Breast epithelium (tissue), 4 donors: ENCODE results near the gene PLEKHA8. TPM values are rescaled to one million over a fixed set of nuclear protein-coding genes. Genes with fewer than 3 reads are reported as not detected.

Source experiments
- DNase-seq, 2 donors: peaks; one replicate each; pipeline ENCODE4 v3.0.0-alpha.2; 2019; ENCODE audit warnings: low spot score in 2 of 2
- H3K27ac ChIP-seq, 2 donors: fragments of 200-600 bp; sonication (generic) in 1 of 2; one replicate each; pipeline ENCODE4 v1.5.1; 2016 to 2019; ENCODE audit warnings: mild to moderate bottlenecking in 1 of 2
- H3K27me3 ChIP-seq, 2 donors: fragments of 200-600 bp; sonication (generic) in 1 of 2; one replicate each; pipeline versions ENCODE4 v1.5.1 to v1.6.0; 2017 to 2019; ENCODE audit warnings: control low read depth in 1 of 2, mild to moderate bottlenecking in 1 of 2
- H3K36me3 ChIP-seq: fragments of 200-600 bp; one replicate; pipeline ENCODE4 v1.5.1; 2019
- H3K4me1 ChIP-seq, 2 donors: fragments of 200-600 bp; sonication (generic); one replicate each; pipeline ENCODE4 v1.5.1; 2016 to 2019; ENCODE audit warnings: control low read depth in 1 of 2
- H3K4me3 ChIP-seq, 3 donors: fragments of 200-600 bp; sonication (generic); 1 replicate in 2 of 3; 2 replicates in 1 of 3; pipeline ENCODE4 v1.5.1; 2016 to 2019; ENCODE audit warnings: mild to moderate bottlenecking in 3 of 3, moderate library complexity in 2 of 3
- H3K9me3 ChIP-seq, 2 donors: fragments of 200-600 bp; sonication (generic) in 1 of 2; one replicate each; pipeline ENCODE4 v1.5.1; 2016 to 2019; ENCODE audit warnings: control low read depth in 1 of 2
- CTCF ChIP-seq, 3 donors: fragments of 450-650 bp; IDR thresholded peaks; one replicate each; pipeline ENCODE4 v1.5.1; 2016 to 2017; ENCODE audit warnings: antibody characterized with exemption in 3 of 3, mild to moderate bottlenecking in 3 of 3, moderate library complexity in 3 of 3
- POLR2A ChIP-seq: fragments of 450-650 bp; IDR thresholded peaks from one replicate; pipeline ENCODE4 v1.6.1; 2016; ENCODE audit warnings: antibody characterized with exemption, mild to moderate bottlenecking, moderate library complexity
- POLR2AphosphoS5 ChIP-seq, 3 donors: sonication (generic); formaldehyde crosslinking; IDR thresholded peaks; one replicate each; pipeline ENCODE4 v1.6.1; 2017; ENCODE audit warnings: antibody characterized with exemption in 3 of 3
- intact Hi-C: fragments of 100-400 bp; cut with DNase I; formaldehyde crosslinking; loops from one replicate; pipeline ENCODE4 v1.15.1; 2023; ENCODE audit warnings: low total_unique reads
- total RNA-seq, 3 donors: library from RNA; depleted of rRNA; stranded (reverse); fragments of >200 nt; gene quantifications; one replicate each; pipeline ENCODE4 v1.1.0, GENCODE V29; 2016

PLEKHA8 gene
- total RNA-seq, 3 donors from 2014 or later: 7.5 to 15.1 (median 14.0) TPM

GRCh38 chr7:30136117-30136731 lies 108.0 kb downstream of the PLEKHA8 start:
- Histone ChIP-seq H3K9me3 (no peaks in the 10 kb centered on the region), H3K4me1 (no peaks in the 10 kb centered on the region), H3K27ac (peak overlapping the region; percentile 92 to 94), H3K4me3 (peak overlapping the region; percentile 85 to 99 (median 91)), H3K36me3 (no peaks in the 10 kb centered on the region), H3K27me3 (no peaks in the 10 kb centered on the region)
- TF ChIP-seq POLR2A (no peak), POLR2AphosphoS5 (IDR thresholded peaks at IDR 0.05) (no peak), CTCF (IDR thresholded peaks at IDR 0.05) (no peak)
- intact Hi-C loops: no loop called here
- DNase-seq: no peak

GRCh38 chr7:30136743-30137485 lies 108.7 kb downstream of the PLEKHA8 start:
- no peaks in the 10 kb centered on the region for H3K36me3 ChIP-seq
- no peaks in the 10 kb centered on the region for H3K4me1 ChIP-seq
- peak overlapping the region; percentile 92 to 94 for H3K27ac ChIP-seq
- no peaks in the 10 kb centered on the region for H3K27me3 ChIP-seq
- no peak for DNase-seq
- intact Hi-C loops: no loop called here
- H3K9me3 ChIP-seq: no peaks in the 10 kb centered on the region
- peak overlapping the region; percentile 85 to 99 (median 91) for H3K4me3 ChIP-seq
- TF ChIP-seq POLR2A (no peak), POLR2AphosphoS5 (IDR thresholded peaks at IDR 0.05) (no peak), CTCF (IDR thresholded peaks at IDR 0.05) (no peak)

GRCh38 chr7:30139836-30140384 lies 111.7 kb downstream of the PLEKHA8 start:
- peaks cover 0 to 12% of the 10 kb centered on the region in 2 donors for H3K4me1 ChIP-seq
- no peak overlapping the region for H3K4me3 ChIP-seq
- TF ChIP-seq CTCF (IDR thresholded peaks at IDR 0.05) (no peak), POLR2AphosphoS5 (IDR thresholded peaks at IDR 0.05) (no peak), POLR2A (no peak)
- DNase-seq: no peak
- H3K9me3 ChIP-seq: no peaks in the 10 kb centered on the region
- H3K36me3 ChIP-seq: no peaks in the 10 kb centered on the region
- peak overlapping the region in 1 of 2 donors; percentile 33 for H3K27ac ChIP-seq
- H3K27me3 ChIP-seq: no peaks in the 10 kb centered on the region
- intact Hi-C loops: loop anchor here (5.0 kb wide), 1 partner anchor 173 kb away; no protein-coding TSS in a partner anchor

GRCh38 chr7:30140456-30140855 lies 112.2 kb downstream of the PLEKHA8 start:
- intact Hi-C loops: loop anchor here (5.0 kb wide), 1 partner anchor 173 kb away; no protein-coding TSS in a partner anchor
- H3K36me3 ChIP-seq: no peaks in the 10 kb centered on the region
- no peak overlapping the region for H3K4me3 ChIP-seq
- no peak for TF ChIP-seq CTCF (IDR thresholded peaks at IDR 0.05)
- no peak overlapping the region for H3K27ac ChIP-seq
- no peaks in the 10 kb centered on the region for H3K9me3 ChIP-seq
- no peak for DNase-seq
- peaks cover 0 to 12% of the 10 kb centered on the region in 2 donors for H3K4me1 ChIP-seq
- H3K27me3 ChIP-seq: no peaks in the 10 kb centered on the region

GRCh38 chr7:30142710-30143109 lies 114.5 kb downstream of the PLEKHA8 start:
- no peaks in the 10 kb centered on the region for H3K27me3 ChIP-seq
- intact Hi-C loops: loop anchor here (5.0 kb wide), 1 partner anchor 175 kb away; no protein-coding TSS in a partner anchor
- H3K27ac ChIP-seq: peak overlapping the region; percentile 33 to 59
- peak overlapping the region in 1 of 3 donors; percentile 12 for H3K4me3 ChIP-seq
- peaks cover 0 to 12% of the 10 kb centered on the region in 2 donors for H3K4me1 ChIP-seq
- DNase-seq: peak in 1 of 2 donors; percentile 58
- TF ChIP-seq POLR2A: no peak
- no peak for TF ChIP-seq CTCF (IDR thresholded peaks at IDR 0.05)
- peak in 1 of 3 donors; percentile 50 for TF ChIP-seq POLR2AphosphoS5 (IDR thresholded peaks at IDR 0.05)
- no peaks in the 10 kb centered on the region for H3K9me3 ChIP-seq
- no peaks in the 10 kb centered on the region for H3K36me3 ChIP-seq
